ENCODE measurements around the gene CCZ1B.
"Not testable (repeated sequence)": the region's sequence is repeated elsewhere in the genome, so short reads cannot be mapped to it uniquely, and the experiment has no call there.

GRCh38 chr7:6749335-6749734, 76.7 kb downstream of the CCZ1B start:
- not testable (repeated sequence) for TF ChIP-seq CTCF (conservative IDR thresholded peaks at IDR 0.05 in 1 of 2, IDR thresholded peaks at IDR 0.05 in 1 of 2; ENCODE audit: extremely low read depth in 1 of 2, insufficient read depth in 1 of 2, low read depth in 1 of 2, low read length in 2 of 2); EZH2 (IDR thresholded peaks at IDR 0.05; ENCODE audit: borderline replicate concordance, low read length)
